Thyroid gland (tissue), 4 donors: ENCODE results near the gene FBRSL1. TPM values are rescaled to one million over a fixed set of nuclear protein-coding genes. Genes with fewer than 3 reads are reported as not detected.

Experiments
- DNase-seq, 2 donors: peaks; one replicate each; pipeline ENCODE4 v3.0.0-alpha.2; 2019
- H3K27ac ChIP-seq, 3 donors: fragments of 200-600 bp; sonication (generic); 1 replicate in 2 of 3; 2 replicates in 1 of 3; pipeline ENCODE4 v1.5.1; 2016 to 2019; ENCODE audit warnings: mild to moderate bottlenecking in 1 of 3, moderate library complexity in 1 of 3
- H3K27me3 ChIP-seq: fragments of 200-600 bp; sonication (generic); one replicate; pipeline ENCODE4 v1.5.1; 2019
- H3K36me3 ChIP-seq, 2 donors: fragments of 200-600 bp; sonication (generic); one replicate each; pipeline ENCODE4 v1.5.1; 2016 to 2019
- H3K4me1 ChIP-seq, 2 donors: fragments of 200-600 bp; sonication (generic); one replicate each; pipeline ENCODE4 v1.5.1; 2017 to 2019
- H3K4me3 ChIP-seq, 3 donors: fragments of 200-600 bp; sonication (generic); replicated peaks in 1 of 3; 1 replicate in 2 of 3; 2 replicates in 1 of 3; pipeline ENCODE4 v1.5.1; 2016; ENCODE audit warnings: mild to moderate bottlenecking in 1 of 3
- H3K9me3 ChIP-seq: fragments of 200-600 bp; sonication (generic); one replicate; pipeline ENCODE4 v1.5.1; 2017
- POLR2A ChIP-seq, 2 donors: fragments of 450-650 bp; IDR thresholded peaks; one replicate each; pipeline ENCODE4 v1.6.1; 2017; ENCODE audit warnings: antibody characterized with exemption in 2 of 2, mild to moderate bottlenecking in 2 of 2, moderate library complexity in 1 of 2
- WGBS, 2 donors: methylation state at CpG; one replicate each; pipeline ENCODE4 v1.1.5; 2017; 5-methylcytosine and 5-hydroxymethylcytosine counted together
- intact Hi-C: fragments of 100-400 bp; cut with DNase I; formaldehyde crosslinking; loops from one replicate; pipeline ENCODE4 v1.15.1; 2023
- total RNA-seq, 4 donors: library from RNA; depleted of rRNA; stranded (reverse); fragments of >200 nt; gene quantifications; one replicate each; pipeline ENCODE4 v1.2.3, GENCODE V29; 2016
- TF ChIP-seq, protein P1 (sequence below), 6 experiments: fragments of 200-600 bp in 3 of 6; fragments of 450-650 bp in 3 of 6; sonication (generic) in 3 of 6; IDR thresholded peaks; one replicate each; pipeline ENCODE4 v1.5.1; 2016 to 2019; ENCODE audit warnings: antibody characterized with exemption in 6 of 6, mild to moderate bottlenecking in 2 of 6, inconsistent platforms in 1 of 6, moderate library complexity in 1 of 6

FBRSL1 gene
- total RNA-seq, 4 donors from 2014 or later = 9.2 to 19.7 (median 12.0) TPM

DNA sequence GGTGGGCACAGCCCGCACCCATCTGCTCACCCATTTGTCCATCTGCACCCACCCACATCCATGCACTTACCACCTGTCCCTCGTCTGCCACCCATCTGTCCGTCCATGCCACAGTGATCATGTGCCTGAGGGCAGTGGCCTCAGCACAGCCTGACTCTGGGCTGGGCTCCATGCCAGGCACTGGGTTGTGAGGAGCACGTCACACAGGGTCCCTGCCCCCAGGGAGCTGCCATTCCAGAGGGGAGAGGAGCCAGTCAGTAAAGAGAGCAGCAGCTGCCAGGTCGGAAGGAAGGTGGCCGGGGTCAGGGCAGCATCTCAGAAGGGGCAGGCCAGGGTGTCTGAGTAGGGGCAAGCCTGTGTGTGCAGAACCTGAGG is 43.6 kb downstream of the FBRSL1 start:
- H3K27me3 ChIP-seq = no peaks in the 10 kb centered on the region
- H3K9me3 ChIP-seq = no peaks in the 10 kb centered on the region
- no peak overlapping the region for H3K4me3 ChIP-seq
- 98% methylated on average over 5 to 6 of the region's 6 CpGs for WGBS, 2 donors
- H3K36me3 ChIP-seq = no peaks in the 10 kb centered on the region
- intact Hi-C loops = no loop called here
- no peak for DNase-seq
- H3K4me1 ChIP-seq = no peaks in the 10 kb centered on the region
- no peak for TF ChIP-seq POLR2A (IDR thresholded peaks at IDR 0.05)
- TF ChIP-seq, protein P1, sequence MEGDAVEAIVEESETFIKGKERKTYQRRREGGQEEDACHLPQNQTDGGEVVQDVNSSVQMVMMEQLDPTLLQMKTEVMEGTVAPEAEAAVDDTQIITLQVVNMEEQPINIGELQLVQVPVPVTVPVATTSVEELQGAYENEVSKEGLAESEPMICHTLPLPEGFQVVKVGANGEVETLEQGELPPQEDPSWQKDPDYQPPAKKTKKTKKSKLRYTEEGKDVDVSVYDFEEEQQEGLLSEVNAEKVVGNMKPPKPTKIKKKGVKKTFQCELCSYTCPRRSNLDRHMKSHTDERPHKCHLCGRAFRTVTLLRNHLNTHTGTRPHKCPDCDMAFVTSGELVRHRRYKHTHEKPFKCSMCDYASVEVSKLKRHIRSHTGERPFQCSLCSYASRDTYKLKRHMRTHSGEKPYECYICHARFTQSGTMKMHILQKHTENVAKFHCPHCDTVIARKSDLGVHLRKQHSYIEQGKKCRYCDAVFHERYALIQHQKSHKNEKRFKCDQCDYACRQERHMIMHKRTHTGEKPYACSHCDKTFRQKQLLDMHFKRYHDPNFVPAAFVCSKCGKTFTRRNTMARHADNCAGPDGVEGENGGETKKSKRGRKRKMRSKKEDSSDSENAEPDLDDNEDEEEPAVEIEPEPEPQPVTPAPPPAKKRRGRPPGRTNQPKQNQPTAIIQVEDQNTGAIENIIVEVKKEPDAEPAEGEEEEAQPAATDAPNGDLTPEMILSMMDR (IDR thresholded peaks at IDR 0.05) = no peak
- no peak overlapping the region for H3K27ac ChIP-seq

- intact Hi-C loops = no loop called here
- WGBS, 2 donors = 97 to 100% methylated on average over 10 to 11 of the region's 13 CpGs
- H3K27ac ChIP-seq = no peak overlapping the region
- no peaks in the 10 kb centered on the region for H3K9me3 ChIP-seq
- H3K36me3 ChIP-seq = no peaks in the 10 kb centered on the region
- TF ChIP-seq POLR2A (IDR thresholded peaks at IDR 0.05) = no peak
- no peaks in the 10 kb centered on the region for H3K27me3 ChIP-seq
- H3K4me1 ChIP-seq = no peaks in the 10 kb centered on the region
- H3K4me3 ChIP-seq = no peak overlapping the region
- DNase-seq = no peak
These were observed 44.1 kb downstream of the FBRSL1 start for GRCh38 chr12:132534076-132534475.

DNA sequence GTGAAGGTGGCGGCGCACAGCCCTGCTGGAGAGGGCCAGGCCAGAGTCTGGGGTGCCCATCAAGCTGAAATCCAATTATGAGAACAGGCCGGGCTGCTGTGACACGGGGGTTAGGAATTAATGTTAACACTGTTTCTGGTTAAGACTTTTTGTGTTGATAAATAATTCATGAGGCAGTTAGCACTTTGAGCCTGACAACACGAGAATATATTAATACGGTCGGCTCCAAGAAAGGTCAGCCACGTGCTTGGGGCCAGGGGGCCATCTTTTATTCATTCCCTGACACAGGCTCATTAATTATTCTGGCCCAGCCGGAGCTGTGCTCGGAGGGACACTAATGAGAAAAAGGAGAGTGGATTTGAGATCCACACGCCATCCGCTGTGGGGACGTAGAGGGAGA is 45.1 kb downstream of the FBRSL1 start:
- DNase-seq = no peak
- Histone ChIP-seq H3K27me3 (no peaks in the 10 kb centered on the region), H3K9me3 (no peaks in the 10 kb centered on the region), H3K4me1 (no peaks in the 10 kb centered on the region), H3K36me3 (no peaks in the 10 kb centered on the region), H3K27ac (no peak overlapping the region), H3K4me3 (no peak overlapping the region)
- WGBS, 2 donors = 92 to 94% methylated on average over 12 to 13 of the region's 13 CpGs
- TF ChIP-seq POLR2A (IDR thresholded peaks at IDR 0.05) = no peak
- TF ChIP-seq, protein P1 (IDR thresholded peaks at IDR 0.05) = no peak
- intact Hi-C loops = no loop called here

- Histone ChIP-seq H3K4me3 (no peak overlapping the region), H3K36me3 (no peaks in the 10 kb centered on the region), H3K4me1 (no peaks in the 10 kb centered on the region), H3K27ac (no peak overlapping the region), H3K27me3 (no peaks in the 10 kb centered on the region), H3K9me3 (no peaks in the 10 kb centered on the region)
- TF ChIP-seq, protein P1 (IDR thresholded peaks at IDR 0.05) = no peak
- TF ChIP-seq POLR2A (IDR thresholded peaks at IDR 0.05) = no peak
- no peak for DNase-seq
- intact Hi-C loops = no loop called here
- 96 to 97% methylated on average over 16 of the region's 16 CpGs for WGBS, 2 donors
These were observed 46.3 kb downstream of the FBRSL1 start for GRCh38 chr12:132536102-132536876.

DNA sequence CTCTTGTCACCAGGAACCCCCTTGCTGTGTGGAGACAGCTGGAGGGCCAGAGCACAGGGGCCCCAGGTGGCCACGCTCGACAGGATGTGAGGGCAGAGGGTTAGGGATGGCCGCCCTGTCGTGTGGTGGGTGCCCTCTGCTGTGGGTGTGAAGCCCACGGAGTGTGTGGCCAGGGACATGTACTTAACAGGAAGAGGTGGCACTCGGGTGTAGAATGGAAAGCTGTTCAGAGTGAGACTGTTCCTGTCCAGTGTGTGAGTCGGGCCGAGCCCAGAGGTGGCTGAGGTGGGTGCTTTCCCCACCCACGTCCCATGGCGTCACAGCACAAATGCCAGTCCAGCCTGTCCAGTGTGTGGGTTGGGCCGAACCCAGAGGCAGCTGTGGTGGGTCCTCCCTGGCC is 47.1 kb downstream of the FBRSL1 start:
- WGBS, 2 donors = 84 to 98% methylated on average over 10 of the region's 11 CpGs
- Histone ChIP-seq H3K27me3 (no peaks in the 10 kb centered on the region), H3K4me1 (no peaks in the 10 kb centered on the region), H3K36me3 (no peaks in the 10 kb centered on the region), H3K9me3 (no peaks in the 10 kb centered on the region), H3K27ac (no peak overlapping the region), H3K4me3 (no peak overlapping the region)
- DNase-seq = no peak
- intact Hi-C loops = no loop called here
- TF ChIP-seq, protein P1 (IDR thresholded peaks at IDR 0.05) = no peak
- no peak for TF ChIP-seq POLR2A (IDR thresholded peaks at IDR 0.05)
